B cell (primary cell): ENCODE data around the gene CTNNA2.

Source experiments
- EZH2 ChIP-seq: IDR thresholded peaks from 2 replicates; pipeline ENCODE4 v1.6.1; 2012; ENCODE audit warnings: borderline replicate concordance, low read depth, mild to moderate bottlenecking, moderate library complexity, low read length; ENCODE audit not compliant: insufficient read depth, poor library complexity, severe bottlenecking
- TF ChIP-seq, protein P1 (sequence below): fragments of 200-600 bp; IDR thresholded peaks from one replicate; pipeline ENCODE4 v1.8.0; 2022; ENCODE audit warnings: antibody characterized with exemption, mild to moderate bottlenecking

DNA sequence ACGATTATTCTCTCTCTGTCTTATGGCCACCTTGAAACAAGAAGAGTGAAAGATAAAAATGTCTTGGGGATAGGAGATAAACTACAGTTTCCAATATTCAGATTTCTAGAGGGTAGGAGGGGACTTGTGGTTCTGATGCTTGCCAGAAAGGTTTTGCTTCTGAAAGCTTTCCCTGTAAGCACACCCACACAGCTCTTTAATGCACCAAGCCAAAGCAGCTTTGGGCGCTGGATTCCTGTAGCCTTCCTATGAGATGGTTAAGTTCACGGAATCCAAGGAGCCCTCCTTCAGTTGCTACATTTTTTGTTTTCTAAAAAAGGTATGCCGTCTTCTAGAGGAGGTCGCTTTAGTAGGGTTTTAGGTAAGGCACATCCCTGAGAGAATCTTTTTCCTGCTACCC, 786.8 kb downstream of the CTNNA2 start:
- TF ChIP-seq, protein P1, sequence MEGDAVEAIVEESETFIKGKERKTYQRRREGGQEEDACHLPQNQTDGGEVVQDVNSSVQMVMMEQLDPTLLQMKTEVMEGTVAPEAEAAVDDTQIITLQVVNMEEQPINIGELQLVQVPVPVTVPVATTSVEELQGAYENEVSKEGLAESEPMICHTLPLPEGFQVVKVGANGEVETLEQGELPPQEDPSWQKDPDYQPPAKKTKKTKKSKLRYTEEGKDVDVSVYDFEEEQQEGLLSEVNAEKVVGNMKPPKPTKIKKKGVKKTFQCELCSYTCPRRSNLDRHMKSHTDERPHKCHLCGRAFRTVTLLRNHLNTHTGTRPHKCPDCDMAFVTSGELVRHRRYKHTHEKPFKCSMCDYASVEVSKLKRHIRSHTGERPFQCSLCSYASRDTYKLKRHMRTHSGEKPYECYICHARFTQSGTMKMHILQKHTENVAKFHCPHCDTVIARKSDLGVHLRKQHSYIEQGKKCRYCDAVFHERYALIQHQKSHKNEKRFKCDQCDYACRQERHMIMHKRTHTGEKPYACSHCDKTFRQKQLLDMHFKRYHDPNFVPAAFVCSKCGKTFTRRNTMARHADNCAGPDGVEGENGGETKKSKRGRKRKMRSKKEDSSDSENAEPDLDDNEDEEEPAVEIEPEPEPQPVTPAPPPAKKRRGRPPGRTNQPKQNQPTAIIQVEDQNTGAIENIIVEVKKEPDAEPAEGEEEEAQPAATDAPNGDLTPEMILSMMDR: no peak
- no peak for TF ChIP-seq EZH2
